AG04449 (cell line): ENCODE data around the gene RUNX1.

Experiments
- CTCF ChIA-PET: fragments of 350-600 bp; formaldehyde crosslinking; extraction: SDS; loops from one replicate; lab custom pipeline; 2021; ENCODE audit warnings: antibody characterized with exemption; lab: Yijun Ruan, JAX
- POLR2A ChIA-PET: fragments of 400-600, 350-600 bp; formaldehyde crosslinking; extraction: SDS; loops from one replicate; lab custom pipeline; 2020; ENCODE audit warnings: antibody characterized with exemption, inconsistent platforms; lab: Yijun Ruan, JAX
- DNase-seq: peaks from one replicate; pipeline ENCODE4 v3.0.0-alpha.2; 2010; ENCODE audit warnings: low read depth, low spot score
- H3K4me3 ChIP-seq: 2 replicates; pipeline ENCODE4 v1.5.1; 2011; ENCODE audit warnings: low read depth, mild to moderate bottlenecking, control low read depth, low read length
- TF ChIP-seq, protein P1 (sequence below): IDR thresholded peaks from one replicate; pipeline ENCODE4 v1.5.1; 2011; ENCODE audit warnings: mild to moderate bottlenecking, moderate library complexity, low read length, control low read depth, inconsistent platforms; ENCODE audit not compliant: insufficient read depth; ENCODE audit errors: missing control alignments

Gene RUNX1

DNA sequence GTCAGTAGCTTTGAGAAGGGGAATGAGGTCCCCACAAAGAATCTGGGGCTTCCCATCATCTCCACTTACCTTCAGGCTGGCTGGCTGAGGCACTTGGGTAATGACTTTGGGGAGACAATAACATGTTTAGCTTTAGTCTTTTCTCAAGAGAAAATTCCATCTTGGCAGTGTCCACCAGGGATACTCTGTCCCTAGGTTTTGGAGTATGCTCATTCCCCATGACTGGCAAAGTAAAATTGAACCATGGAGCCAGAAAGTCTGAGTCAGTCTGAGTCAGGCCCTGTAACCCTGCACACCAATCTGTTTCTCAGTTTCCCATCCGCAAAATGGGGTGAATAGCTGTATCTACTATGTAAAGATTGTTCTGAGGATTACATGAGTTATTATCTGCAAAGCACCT, 28.2 kb downstream of the RUNX1 start:
- POLR2A ChIA-PET, result no interaction called here
- CTCF ChIA-PET, result interaction anchor here (1.1 kb wide), 1 partner anchor 131 kb away, joined by 3 read pairs; no protein-coding TSS in a partner anchor
- TF ChIP-seq, protein P1, sequence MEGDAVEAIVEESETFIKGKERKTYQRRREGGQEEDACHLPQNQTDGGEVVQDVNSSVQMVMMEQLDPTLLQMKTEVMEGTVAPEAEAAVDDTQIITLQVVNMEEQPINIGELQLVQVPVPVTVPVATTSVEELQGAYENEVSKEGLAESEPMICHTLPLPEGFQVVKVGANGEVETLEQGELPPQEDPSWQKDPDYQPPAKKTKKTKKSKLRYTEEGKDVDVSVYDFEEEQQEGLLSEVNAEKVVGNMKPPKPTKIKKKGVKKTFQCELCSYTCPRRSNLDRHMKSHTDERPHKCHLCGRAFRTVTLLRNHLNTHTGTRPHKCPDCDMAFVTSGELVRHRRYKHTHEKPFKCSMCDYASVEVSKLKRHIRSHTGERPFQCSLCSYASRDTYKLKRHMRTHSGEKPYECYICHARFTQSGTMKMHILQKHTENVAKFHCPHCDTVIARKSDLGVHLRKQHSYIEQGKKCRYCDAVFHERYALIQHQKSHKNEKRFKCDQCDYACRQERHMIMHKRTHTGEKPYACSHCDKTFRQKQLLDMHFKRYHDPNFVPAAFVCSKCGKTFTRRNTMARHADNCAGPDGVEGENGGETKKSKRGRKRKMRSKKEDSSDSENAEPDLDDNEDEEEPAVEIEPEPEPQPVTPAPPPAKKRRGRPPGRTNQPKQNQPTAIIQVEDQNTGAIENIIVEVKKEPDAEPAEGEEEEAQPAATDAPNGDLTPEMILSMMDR, result no peak
- no peak for DNase-seq
- H3K4me3 ChIP-seq, result no peak overlapping the region

DNA sequence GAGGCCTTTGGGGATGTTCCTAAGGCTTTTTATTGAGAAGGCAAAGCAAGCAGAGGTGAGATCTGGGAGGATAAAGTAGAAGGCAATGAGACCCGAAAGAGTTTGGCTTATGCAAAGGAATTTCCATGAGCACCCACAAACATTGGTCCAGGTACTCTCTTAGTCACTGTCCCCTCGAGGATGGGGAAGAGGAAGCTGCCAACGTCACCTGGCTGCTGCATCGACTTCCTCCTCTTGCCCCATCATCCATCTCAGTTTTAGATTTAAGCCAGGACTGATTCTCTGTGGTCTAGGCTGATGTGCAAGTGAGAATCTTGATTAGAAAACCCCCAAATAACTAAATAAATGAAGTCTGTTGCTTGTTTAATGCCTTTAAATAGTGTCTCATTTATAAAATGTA, 28.7 kb downstream of the RUNX1 start:
- CTCF ChIA-PET, result no interaction called here
- no peak for DNase-seq
- POLR2A ChIA-PET, result no interaction called here
- TF ChIP-seq, protein P1, result no peak
- no peak overlapping the region for H3K4me3 ChIP-seq

DNA sequence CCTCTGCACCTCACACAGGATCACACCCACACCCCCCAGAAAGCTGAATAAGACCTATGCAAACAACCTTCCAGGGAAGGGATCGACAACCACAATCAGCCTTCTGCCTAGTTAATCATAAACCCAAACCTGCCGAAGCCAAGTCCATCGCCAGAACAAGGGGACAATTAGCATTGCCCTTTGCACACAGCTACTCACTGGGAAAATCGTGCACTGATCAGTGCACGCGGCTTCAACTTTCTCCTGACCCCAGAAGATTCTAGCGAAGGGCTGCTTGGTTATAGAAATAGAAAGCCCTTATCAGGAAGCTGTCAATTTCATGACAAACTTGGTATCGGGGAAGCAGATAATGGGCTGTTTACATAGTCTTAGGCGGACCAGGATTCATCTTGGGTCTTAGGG, 29.5 kb downstream of the RUNX1 start:
- H3K4me3 ChIP-seq, result no peak overlapping the region
- TF ChIP-seq, protein P1, result no peak
- CTCF ChIA-PET, result no interaction called here
- POLR2A ChIA-PET, result interaction anchor here (0.6 kb wide), 1 partner anchor 146 kb away, joined by 3 read pairs; no protein-coding TSS in a partner anchor
- no peak for DNase-seq

DNA sequence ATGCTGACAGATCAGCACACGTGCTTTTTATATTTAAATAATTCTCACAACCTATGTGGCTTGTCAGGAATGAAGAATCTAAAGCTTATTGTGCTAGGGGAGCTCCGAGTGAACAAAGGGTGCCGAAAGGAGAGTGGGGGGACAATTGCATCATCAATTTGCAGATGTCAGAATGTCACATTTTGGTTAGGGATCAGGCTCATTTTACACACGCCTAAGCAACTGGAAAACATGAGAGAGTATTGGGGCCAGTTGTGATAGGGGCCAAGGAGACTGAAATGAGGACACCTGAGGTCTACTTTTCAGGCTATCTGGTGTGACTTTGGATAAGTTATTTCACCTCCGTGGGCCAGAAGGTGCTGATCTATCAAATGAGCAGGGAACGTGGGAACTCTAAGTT, 31.8 kb downstream of the RUNX1 start:
- no peak for DNase-seq
- CTCF ChIA-PET, result no interaction called here
- TF ChIP-seq, protein P1, result no peak
- POLR2A ChIA-PET, result no interaction called here
- H3K4me3 ChIP-seq, result no peak overlapping the region

DNA sequence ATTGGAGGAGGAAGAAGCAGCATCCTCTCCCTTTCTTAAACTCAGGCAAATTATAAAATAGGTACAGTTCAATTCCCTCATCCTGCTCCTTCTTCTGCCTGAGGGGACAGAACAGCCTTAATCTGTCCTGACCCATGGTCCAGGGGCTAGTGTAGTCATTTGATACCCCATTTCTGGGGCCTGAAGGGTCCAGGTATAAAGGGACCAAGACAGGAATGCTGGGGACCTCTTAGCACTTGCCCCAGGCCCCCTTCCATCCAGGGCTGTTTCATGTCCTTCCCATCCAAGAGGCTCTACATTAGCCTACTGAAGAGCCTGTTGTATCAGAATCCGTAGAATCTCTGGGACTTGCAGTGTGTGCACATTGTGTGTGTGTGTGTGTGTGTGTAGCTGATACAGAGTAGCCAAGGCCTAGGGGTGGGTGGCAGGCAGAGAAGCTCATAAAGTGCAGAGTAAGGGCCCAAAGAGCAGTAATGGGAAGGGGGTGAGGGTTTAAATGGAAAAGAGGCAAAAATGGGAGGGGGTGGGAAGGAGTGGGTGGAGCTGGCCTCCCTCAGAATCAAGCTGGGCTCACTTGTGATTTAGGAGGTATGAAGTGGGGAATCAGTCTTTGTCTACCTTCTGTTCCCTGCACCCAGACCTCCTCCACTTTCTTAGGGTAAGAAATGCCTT, 32.4 kb downstream of the RUNX1 start:
- H3K4me3 ChIP-seq, result no peak overlapping the region
- DNase-seq, result no peak
- TF ChIP-seq, protein P1, result no peak
- POLR2A ChIA-PET, result no interaction called here
- CTCF ChIA-PET, result no interaction called here

DNA sequence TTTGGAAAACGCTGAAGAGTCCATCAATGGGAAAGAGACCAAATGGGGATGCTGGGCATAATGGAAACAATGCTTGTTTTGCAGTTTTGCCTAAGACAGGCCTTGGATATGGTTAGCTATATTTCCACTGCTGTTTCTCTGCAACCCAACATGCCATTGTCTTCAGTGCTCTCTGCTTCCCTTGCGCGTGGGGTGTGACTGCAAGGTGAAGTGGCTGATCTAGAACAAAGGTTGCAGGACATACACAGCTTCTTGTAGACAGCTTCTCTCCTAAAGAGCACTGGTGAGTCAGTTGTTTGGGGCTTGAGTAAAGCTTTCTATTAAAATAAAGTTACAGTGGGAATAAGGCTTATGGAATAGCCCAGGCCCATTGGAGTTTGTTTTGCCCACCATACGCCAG, 33.0 kb downstream of the RUNX1 start:
- DNase-seq, result no peak
- no peak overlapping the region for H3K4me3 ChIP-seq
- TF ChIP-seq, protein P1, result no peak
- ChIA-PET POLR2A (no interaction called here), CTCF (no interaction called here)
